Thyroid gland (tissue), 4 donors: Measurements from ENCODE around the gene MAST3. TPM values are rescaled to one million over a fixed set of nuclear protein-coding genes. Genes with fewer than 3 reads are reported as not detected.
"Not testable (repeated sequence)": the region's sequence is repeated elsewhere in the genome, so short reads cannot be mapped to it uniquely, and the experiment has no call there.

Experiments used
- DNase-seq, 2 donors: peaks; one replicate each; pipeline ENCODE4 v3.0.0-alpha.2; 2019
- H3K27ac ChIP-seq, 3 donors: fragments of 200-600 bp; sonication (generic); 1 replicate in 2 of 3; 2 replicates in 1 of 3; pipeline ENCODE4 v1.5.1; 2016 to 2019; ENCODE audit warnings: mild to moderate bottlenecking in 1 of 3, moderate library complexity in 1 of 3
- H3K27me3 ChIP-seq: fragments of 200-600 bp; sonication (generic); one replicate; pipeline ENCODE4 v1.5.1; 2019
- H3K36me3 ChIP-seq, 2 donors: fragments of 200-600 bp; sonication (generic); one replicate each; pipeline ENCODE4 v1.5.1; 2016 to 2019
- H3K4me1 ChIP-seq, 2 donors: fragments of 200-600 bp; sonication (generic); one replicate each; pipeline ENCODE4 v1.5.1; 2017 to 2019
- H3K4me3 ChIP-seq, 3 donors: fragments of 200-600 bp; sonication (generic); replicated peaks in 1 of 3; 1 replicate in 2 of 3; 2 replicates in 1 of 3; pipeline ENCODE4 v1.5.1; 2016; ENCODE audit warnings: mild to moderate bottlenecking in 1 of 3
- H3K9me3 ChIP-seq: fragments of 200-600 bp; sonication (generic); one replicate; pipeline ENCODE4 v1.5.1; 2017
- POLR2A ChIP-seq, 2 donors: fragments of 450-650 bp; IDR thresholded peaks; one replicate each; pipeline ENCODE4 v1.6.1; 2017; ENCODE audit warnings: antibody characterized with exemption in 2 of 2, mild to moderate bottlenecking in 2 of 2, moderate library complexity in 1 of 2
- WGBS, 2 donors: methylation state at CpG; one replicate each; pipeline ENCODE4 v1.1.5; 2017; 5-methylcytosine and 5-hydroxymethylcytosine counted together
- intact Hi-C: fragments of 100-400 bp; cut with DNase I; formaldehyde crosslinking; loops from one replicate; pipeline ENCODE4 v1.15.1; 2023
- total RNA-seq, 4 donors: library from RNA; depleted of rRNA; stranded (reverse); fragments of >200 nt; gene quantifications; one replicate each; pipeline ENCODE4 v1.2.3, GENCODE V29; 2016
- TF ChIP-seq, protein P1 (sequence below), 6 experiments: fragments of 200-600 bp in 3 of 6; fragments of 450-650 bp in 3 of 6; sonication (generic) in 3 of 6; IDR thresholded peaks; one replicate each; pipeline ENCODE4 v1.5.1; 2016 to 2019; ENCODE audit warnings: antibody characterized with exemption in 6 of 6, mild to moderate bottlenecking in 2 of 6, inconsistent platforms in 1 of 6, moderate library complexity in 1 of 6

MAST3 gene
- total RNA-seq, 4 donors from 2014 or later: 4.8 to 5.6 (median 5.0) TPM

DNA sequence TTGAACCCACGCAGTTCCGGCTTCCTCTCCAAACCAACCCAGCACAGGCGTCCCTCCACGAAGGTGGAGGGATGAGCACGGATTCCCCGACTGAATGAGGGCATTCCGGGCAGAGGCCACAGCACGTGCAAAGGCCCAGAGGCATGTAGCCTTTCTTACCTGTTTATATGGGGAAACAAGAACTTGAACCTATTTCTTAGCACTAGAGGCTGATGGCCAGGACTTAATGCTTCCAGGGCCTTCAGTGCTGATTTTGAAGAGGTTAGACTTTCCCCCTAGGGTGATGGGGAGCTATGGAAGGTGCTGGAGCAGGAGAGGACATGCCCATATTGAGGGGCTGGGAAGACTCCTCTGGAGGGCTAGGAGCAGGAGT, 2.0 kb downstream of the MAST3 start:
- 83 to 88% methylated on average over 8 of the region's 8 CpGs for WGBS, 2 donors
- H3K4me3 ChIP-seq: no peak overlapping the region
- TF ChIP-seq, protein P1, sequence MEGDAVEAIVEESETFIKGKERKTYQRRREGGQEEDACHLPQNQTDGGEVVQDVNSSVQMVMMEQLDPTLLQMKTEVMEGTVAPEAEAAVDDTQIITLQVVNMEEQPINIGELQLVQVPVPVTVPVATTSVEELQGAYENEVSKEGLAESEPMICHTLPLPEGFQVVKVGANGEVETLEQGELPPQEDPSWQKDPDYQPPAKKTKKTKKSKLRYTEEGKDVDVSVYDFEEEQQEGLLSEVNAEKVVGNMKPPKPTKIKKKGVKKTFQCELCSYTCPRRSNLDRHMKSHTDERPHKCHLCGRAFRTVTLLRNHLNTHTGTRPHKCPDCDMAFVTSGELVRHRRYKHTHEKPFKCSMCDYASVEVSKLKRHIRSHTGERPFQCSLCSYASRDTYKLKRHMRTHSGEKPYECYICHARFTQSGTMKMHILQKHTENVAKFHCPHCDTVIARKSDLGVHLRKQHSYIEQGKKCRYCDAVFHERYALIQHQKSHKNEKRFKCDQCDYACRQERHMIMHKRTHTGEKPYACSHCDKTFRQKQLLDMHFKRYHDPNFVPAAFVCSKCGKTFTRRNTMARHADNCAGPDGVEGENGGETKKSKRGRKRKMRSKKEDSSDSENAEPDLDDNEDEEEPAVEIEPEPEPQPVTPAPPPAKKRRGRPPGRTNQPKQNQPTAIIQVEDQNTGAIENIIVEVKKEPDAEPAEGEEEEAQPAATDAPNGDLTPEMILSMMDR (IDR thresholded peaks at IDR 0.05): no peak
- no peak for TF ChIP-seq POLR2A (IDR thresholded peaks at IDR 0.05)
- intact Hi-C loops: no loop called here
- no peak for DNase-seq
- H3K36me3 ChIP-seq: no peaks in the 10 kb centered on the region
- no peak overlapping the region for H3K27ac ChIP-seq
- peaks cover 7 to 18% of the 10 kb centered on the region in 2 donors for H3K4me1 ChIP-seq
- H3K27me3 ChIP-seq: no peaks in the 10 kb centered on the region
- H3K9me3 ChIP-seq: no peaks in the 10 kb centered on the region

DNA sequence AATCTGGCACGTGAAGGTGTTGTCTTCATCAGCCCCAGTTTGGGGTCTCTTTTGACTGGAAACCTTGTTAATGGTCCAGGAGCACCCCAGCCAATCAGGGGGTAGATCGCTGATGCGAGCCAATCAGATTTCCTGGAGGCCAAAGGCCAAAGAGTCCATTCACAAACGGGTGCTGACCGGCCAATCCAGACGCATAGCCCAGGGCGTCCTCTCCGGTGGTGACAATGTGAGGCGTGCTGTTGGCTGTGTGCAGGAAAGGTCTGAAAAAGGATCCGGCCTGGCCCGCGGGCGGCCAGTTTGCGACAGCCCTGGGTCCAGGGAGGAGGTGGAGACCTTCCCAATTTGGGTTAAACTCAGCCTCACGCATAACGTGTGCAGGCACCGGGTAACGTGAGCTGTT, 3.1 kb downstream of the MAST3 start:
- Histone ChIP-seq H3K36me3 (no peaks in the 10 kb centered on the region), H3K4me1 (peaks cover 7 to 18% of the 10 kb centered on the region in 2 donors), H3K9me3 (no peaks in the 10 kb centered on the region), H3K27ac (no peak overlapping the region), H3K4me3 (no peak overlapping the region), H3K27me3 (no peaks in the 10 kb centered on the region)
- no peak for DNase-seq
- no peak for TF ChIP-seq POLR2A (IDR thresholded peaks at IDR 0.05)
- TF ChIP-seq, protein P1 (IDR thresholded peaks at IDR 0.05): no peak
- 53 to 54% methylated on average over 18 of the region's 18 CpGs for WGBS, 2 donors
- intact Hi-C loops: no loop called here

DNA sequence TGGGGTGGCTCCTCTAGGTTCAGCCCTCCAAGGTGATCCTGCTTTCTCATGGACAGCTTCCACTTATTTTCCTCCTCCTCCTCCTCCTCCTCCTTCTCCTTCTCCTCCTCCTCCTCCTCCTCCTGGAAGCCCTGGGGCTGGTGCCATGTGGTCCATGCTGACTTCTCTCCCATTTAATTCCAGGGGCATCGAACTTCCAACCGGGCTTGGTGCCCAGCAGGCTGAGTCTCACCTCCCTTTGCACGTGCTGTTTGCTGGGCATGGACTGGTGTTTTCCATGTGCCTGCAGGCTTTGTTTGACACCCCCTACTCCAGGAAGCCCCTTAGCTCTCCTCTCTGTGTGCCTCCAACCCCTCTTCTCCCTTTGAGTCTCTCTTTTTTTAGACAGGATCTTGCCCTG, 3.7 kb downstream of the MAST3 start:
- intact Hi-C loops: no loop called here

DNA sequence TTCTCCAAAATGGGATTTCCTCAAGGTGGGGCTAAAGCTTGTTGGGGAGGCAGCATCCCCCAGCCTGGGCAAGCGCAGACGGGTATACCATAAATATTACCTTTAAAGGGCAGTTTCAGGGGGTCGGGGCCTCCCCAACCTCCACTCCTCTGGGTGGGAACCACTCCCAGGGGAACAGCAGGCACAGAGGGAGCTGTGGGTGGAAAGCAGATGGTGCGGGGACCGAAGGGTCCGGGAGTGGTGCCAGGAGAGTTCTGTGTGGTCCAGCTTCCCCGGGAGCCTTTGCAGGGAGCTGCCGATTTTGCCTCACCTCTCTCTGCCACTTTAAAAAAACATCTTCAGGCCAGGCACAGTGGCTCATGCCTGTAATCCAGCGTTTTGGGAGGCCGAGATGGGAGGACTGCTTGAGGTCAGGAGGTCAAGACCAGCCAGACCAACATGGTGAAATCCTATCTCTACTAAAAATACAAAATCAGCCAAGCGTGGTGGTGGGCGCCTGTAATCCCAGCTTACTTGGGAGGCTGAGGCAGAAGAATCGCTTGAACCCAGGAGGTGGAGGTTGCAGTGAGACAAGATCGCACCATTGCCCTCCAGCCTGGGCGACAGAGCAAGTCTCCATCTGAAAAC, 5.5 kb downstream of the MAST3 start:
- no peaks in the 10 kb centered on the region for H3K9me3 ChIP-seq
- no peak overlapping the region for H3K27ac ChIP-seq
- H3K36me3 ChIP-seq: no peaks in the 10 kb centered on the region
- no peaks in the 10 kb centered on the region for H3K27me3 ChIP-seq
- H3K4me3 ChIP-seq: no peak overlapping the region
- TF ChIP-seq POLR2A (IDR thresholded peaks at IDR 0.05): no peak
- peaks cover 7 to 13% of the 10 kb centered on the region in 2 donors for H3K4me1 ChIP-seq
- 74 to 88% methylated on average over 15 of the region's 15 CpGs for WGBS, 2 donors
- no peak for DNase-seq
- intact Hi-C loops: no loop called here

More for the DNA sequence above, 3.7 kb downstream of the MAST3 start:
- Histone ChIP-seq H3K9me3 (no peaks in the 10 kb centered on the region), H3K27ac (no peak overlapping the region), H3K4me3 (no peak overlapping the region), H3K4me1 (peaks cover 7 to 18% of the 10 kb centered on the region in 2 donors), H3K36me3 (no peaks in the 10 kb centered on the region), H3K27me3 (no peaks in the 10 kb centered on the region)
- WGBS, 2 donors: 81 to 83% methylated on average over 3 of the region's 3 CpGs
- TF ChIP-seq POLR2A (IDR thresholded peaks at IDR 0.05): no peak
- no peak for DNase-seq

DNA sequence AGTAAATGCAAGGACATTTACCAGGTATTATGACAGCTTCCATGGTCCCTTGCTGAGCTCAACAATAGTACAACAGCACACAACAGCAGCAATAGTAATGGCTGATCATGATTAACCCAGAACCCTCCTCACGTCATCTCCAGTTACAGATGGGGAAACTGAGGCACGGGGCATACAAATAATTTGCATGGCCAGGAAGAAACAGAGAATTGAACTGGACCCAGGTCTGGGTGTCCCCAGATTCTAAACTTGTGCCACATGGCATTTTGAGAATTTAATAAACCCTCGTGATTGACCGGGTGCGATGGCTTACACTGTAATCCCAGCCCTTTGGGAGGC, 7.2 kb downstream of the MAST3 start:
- intact Hi-C loops: no loop called here
- H3K4me1 ChIP-seq: peaks cover 0 to 5% of the 10 kb centered on the region in 2 donors
- no peak for DNase-seq
- peak overlapping the region in 1 of 3 donors; percentile 75 for H3K27ac ChIP-seq
- no peaks in the 10 kb centered on the region for H3K27me3 ChIP-seq
- peak overlapping the region in 1 of 3 donors; percentile 36 for H3K4me3 ChIP-seq
- WGBS, 2 donors: 67 to 70% methylated on average over 5 of the region's 5 CpGs
- TF ChIP-seq POLR2A (IDR thresholded peaks at IDR 0.05): no peak
- TF ChIP-seq, protein P1 (IDR thresholded peaks at IDR 0.05): no peak
- no peaks in the 10 kb centered on the region for H3K36me3 ChIP-seq
- H3K9me3 ChIP-seq: no peaks in the 10 kb centered on the region

DNA sequence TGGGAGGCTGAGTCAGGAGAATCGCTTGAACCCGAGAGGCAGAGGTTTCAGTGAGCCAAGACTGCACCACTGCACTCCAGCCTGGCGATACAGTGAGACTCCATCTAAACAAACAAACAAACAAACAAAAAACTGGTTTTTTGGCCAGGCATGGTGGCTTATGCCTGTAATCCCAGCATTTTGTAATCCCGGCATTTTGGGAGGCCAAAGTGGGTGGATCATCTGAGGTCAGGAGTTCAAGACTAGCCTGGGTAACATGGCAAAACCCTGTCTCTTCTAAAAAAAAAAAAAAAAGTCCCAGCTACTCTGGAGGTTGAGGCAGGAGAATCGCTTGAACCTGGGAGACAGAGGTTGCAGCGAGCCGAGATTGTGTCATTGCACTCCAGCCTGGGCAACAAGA, 7.7 kb downstream of the MAST3 start:
- H3K27ac ChIP-seq, H3K4me3 ChIP-seq, DNase-seq, H3K27me3 ChIP-seq, H3K36me3 ChIP-seq, intact Hi-C loops, H3K9me3 ChIP-seq, H3K4me1 ChIP-seq: not testable (repeated sequence)
- WGBS, 2 donors: 80 to 93% methylated on average over 7 of the region's 7 CpGs
